Cardiac muscle cell (in vitro differentiated cells and primary cell): ENCODE data around the gene CASP10. TPM values are rescaled to one million over a fixed set of nuclear protein-coding genes. Genes with fewer than 3 reads are reported as not detected.

Experiments used
- DNase-seq, 2 donors: peaks; one replicate each; pipeline versions ENCODE4 v3.0.0 to v3.0.0-alpha.2; 2010 to 2017; ENCODE audit warnings: low read depth in 1 of 2, low spot score in 1 of 2
- H3K27ac ChIP-seq: fragments of 200-600 bp; sonication (generic); 2 replicates; pipeline ENCODE4 v1.5.1; 2016
- H3K27me3 ChIP-seq: fragments of 200-600 bp; sonication (generic); 2 replicates; pipeline ENCODE4 v1.6.0; 2016; ENCODE audit warnings: control low read depth
- H3K36me3 ChIP-seq: fragments of 200-600 bp; sonication (generic); 2 replicates; pipeline ENCODE4 v1.5.1; 2016; ENCODE audit warnings: control low read depth
- H3K4me1 ChIP-seq: fragments of 200-600 bp; sonication (generic); 2 replicates; pipeline ENCODE4 v1.8.1; 2017; ENCODE audit warnings: low read depth, mild to moderate bottlenecking, mixed run types
- H3K4me3 ChIP-seq: fragments of 200-600 bp; sonication (generic); 2 replicates; pipeline ENCODE4 v1.5.1; 2016; ENCODE audit warnings: mild to moderate bottlenecking
- H3K9me3 ChIP-seq: fragments of 200-600 bp; sonication (generic); 2 replicates; pipeline ENCODE4 v1.5.1; 2017; ENCODE audit warnings: low read depth, mild to moderate bottlenecking, control low read depth
- CTCF ChIP-seq: IDR thresholded peaks from 2 replicates; pipeline ENCODE4 v1.5.1; 2012; ENCODE audit warnings: low read depth, mild to moderate bottlenecking, low read length
- polyA plus RNA-seq: library from polyadenylated mRNA; unstranded; fragments of >200 nt; fragmentation: Nextera tagmentation; extraction: Ambion mirVana; gene quantifications from 2 replicates; pipeline ENCODE4 v1.2.1, GENCODE V29; 2016
- total RNA-seq: library from RNA; depleted of rRNA; stranded (reverse); fragments of >200 nt; gene quantifications from 2 replicates; pipeline ENCODE4 v1.2.3, GENCODE V29; 2016

Gene CASP10
- total and polyA plus RNA-seq, 2 experiments from 2014 or later = 0.45 to 0.86 TPM

- no peaks in the 10 kb centered on the region for H3K27me3 ChIP-seq
- H3K4me1 ChIP-seq = no peaks in the 10 kb centered on the region
- no peak overlapping the region for H3K4me3 ChIP-seq
- H3K36me3 ChIP-seq = no peaks in the 10 kb centered on the region
- H3K27ac ChIP-seq = no peak overlapping the region
- DNase-seq = peak in 1 of 2 donors; percentile 86
- TF ChIP-seq CTCF = no peak
- H3K9me3 ChIP-seq = no peaks in the 10 kb centered on the region
These were observed 21.1 kb downstream of the CASP10 start for GRCh38 chr2:201203916-201204654.

GRCh38 chr2:201204655-201205514, 21.9 kb downstream of the CASP10 start:
- no peaks in the 10 kb centered on the region for H3K9me3 ChIP-seq
- no peaks in the 10 kb centered on the region for H3K27me3 ChIP-seq
- no peaks in the 10 kb centered on the region for H3K36me3 ChIP-seq
- no peak for DNase-seq
- H3K4me3 ChIP-seq = no peak overlapping the region
- no peak overlapping the region for H3K27ac ChIP-seq
- TF ChIP-seq CTCF = no peak
- no peaks in the 10 kb centered on the region for H3K4me1 ChIP-seq

- Histone ChIP-seq H3K27ac (no peak overlapping the region), H3K4me1 (no peaks in the 10 kb centered on the region)
These were observed 22.5 kb downstream of the CASP10 start for GRCh38 chr2:201205515-201205849.

GRCh38 chr2:201208563-201209252, 25.8 kb downstream of the CASP10 start:
- DNase-seq = no peak
- no peak overlapping the region for H3K4me3 ChIP-seq
- no peaks in the 10 kb centered on the region for H3K27me3 ChIP-seq
- no peaks in the 10 kb centered on the region for H3K36me3 ChIP-seq
- no peak for TF ChIP-seq CTCF
- H3K9me3 ChIP-seq = no peaks in the 10 kb centered on the region
- H3K4me1 ChIP-seq = no peaks in the 10 kb centered on the region
- no peak overlapping the region for H3K27ac ChIP-seq

More at GRCh38 chr2:201205515-201205849, 22.5 kb downstream of the CASP10 start:
- H3K36me3 ChIP-seq = no peaks in the 10 kb centered on the region
- no peak overlapping the region for H3K4me3 ChIP-seq
- no peak for DNase-seq
- no peaks in the 10 kb centered on the region for H3K27me3 ChIP-seq
- TF ChIP-seq CTCF = no peak
- no peaks in the 10 kb centered on the region for H3K9me3 ChIP-seq

- TF ChIP-seq CTCF = no peak
- Histone ChIP-seq H3K9me3 (no peaks in the 10 kb centered on the region), H3K36me3 (no peaks in the 10 kb centered on the region)
These were observed 33.0 kb downstream of the CASP10 start for GRCh38 chr2:201215963-201216362.

More at GRCh38 chr2:201215963-201216362, 33.0 kb downstream of the CASP10 start:
- H3K27ac ChIP-seq = no peak overlapping the region
- H3K27me3 ChIP-seq = no peaks in the 10 kb centered on the region
- no peaks in the 10 kb centered on the region for H3K4me1 ChIP-seq
- no peak overlapping the region for H3K4me3 ChIP-seq
- DNase-seq = no peak
